Femur (tissue), 1 donor: ENCODE data around the gene CDSN.
"Not testable (repeated sequence)": the region's sequence is repeated elsewhere in the genome, so short reads cannot be mapped to it uniquely, and the experiment has no call there.

Source experiments
- DNase-seq: peaks from one replicate; pipeline ENCODE4 v3.0.0-alpha.2; 2017

Gene CDSN, protein sequence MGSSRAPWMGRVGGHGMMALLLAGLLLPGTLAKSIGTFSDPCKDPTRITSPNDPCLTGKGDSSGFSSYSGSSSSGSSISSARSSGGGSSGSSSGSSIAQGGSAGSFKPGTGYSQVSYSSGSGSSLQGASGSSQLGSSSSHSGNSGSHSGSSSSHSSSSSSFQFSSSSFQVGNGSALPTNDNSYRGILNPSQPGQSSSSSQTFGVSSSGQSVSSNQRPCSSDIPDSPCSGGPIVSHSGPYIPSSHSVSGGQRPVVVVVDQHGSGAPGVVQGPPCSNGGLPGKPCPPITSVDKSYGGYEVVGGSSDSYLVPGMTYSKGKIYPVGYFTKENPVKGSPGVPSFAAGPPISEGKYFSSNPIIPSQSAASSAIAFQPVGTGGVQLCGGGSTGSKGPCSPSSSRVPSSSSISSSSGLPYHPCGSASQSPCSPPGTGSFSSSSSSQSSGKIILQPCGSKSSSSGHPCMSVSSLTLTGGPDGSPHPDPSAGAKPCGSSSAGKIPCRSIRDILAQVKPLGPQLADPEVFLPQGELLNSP

DNA sequence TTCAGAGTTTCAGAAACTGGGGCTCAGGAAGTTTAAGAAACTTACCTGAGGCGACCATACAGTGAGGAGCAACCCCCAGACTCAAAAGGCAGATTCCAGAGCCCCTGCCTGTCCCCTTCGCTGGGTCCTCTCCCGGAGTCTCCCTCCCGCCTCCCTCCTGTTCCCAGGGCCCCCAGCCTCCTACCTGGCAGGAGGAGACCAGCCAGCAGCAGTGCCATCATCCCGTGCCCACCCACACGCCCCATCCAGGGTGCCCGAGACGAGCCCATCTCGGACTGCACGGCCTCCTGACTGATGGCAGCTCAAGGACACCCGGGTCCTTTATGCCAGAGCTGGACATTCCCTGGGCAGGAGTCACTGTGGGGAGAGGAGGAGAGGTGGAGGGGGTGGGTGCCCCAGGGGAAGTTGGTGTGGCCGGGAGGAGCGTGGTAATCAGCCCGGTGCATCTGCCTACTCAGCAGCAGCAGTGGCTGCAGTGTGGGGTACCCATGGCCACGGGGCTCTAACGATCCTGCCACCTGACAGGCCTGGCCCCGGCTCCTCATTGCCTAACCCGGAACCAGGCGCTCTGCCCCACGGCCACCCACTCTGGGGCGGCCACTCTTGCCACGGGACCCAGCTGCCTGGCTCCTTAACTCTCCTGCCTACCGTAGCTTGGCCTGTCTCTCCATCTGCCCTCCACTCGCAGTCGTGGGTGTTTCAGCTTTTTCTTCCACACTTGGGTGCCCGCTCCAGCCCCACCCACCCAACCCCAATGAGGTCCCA, at the start of gene CDSN:
CDSN (minus strand) TSS at position 296 of the 765 bp plus-strand sequence; CDS start at position 269, 27 bp downstream.
- no peak for DNase-seq

DNA sequence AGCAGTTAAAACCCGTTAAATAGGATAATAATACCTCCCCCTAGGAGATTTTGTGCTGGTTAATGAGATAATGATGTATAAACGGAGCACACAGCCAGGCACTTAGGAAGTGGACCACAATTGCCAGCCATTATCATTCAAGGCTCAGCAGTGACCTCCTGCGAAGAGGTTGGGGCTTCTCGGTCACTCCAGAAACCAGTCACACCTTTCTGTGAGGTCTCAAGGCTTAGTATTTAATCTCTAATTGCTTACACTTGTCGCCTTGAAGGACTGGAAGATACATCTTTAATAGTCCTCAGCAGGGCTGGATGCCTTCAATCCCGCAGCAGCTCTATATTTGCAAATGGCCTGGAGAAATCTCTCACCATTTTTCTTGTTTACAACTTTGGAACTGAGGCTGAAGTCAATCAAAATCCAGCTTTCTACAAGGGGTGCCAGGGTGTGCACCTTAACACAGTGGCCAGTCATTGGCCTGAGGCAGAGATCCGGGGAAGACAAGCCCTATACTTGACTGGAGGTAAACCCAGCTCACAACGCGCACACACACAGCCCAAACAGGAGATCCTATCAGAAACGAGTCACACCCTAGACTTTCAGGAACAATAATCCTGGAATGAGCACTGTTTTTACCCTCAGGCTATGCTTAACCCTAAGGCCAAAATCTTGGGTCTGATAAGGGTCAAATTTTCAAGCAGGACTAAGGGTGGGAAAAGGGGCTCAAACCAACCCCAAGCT, 49.0 kb upstream of the CDSN start:
- DNase-seq, result no peak

DNA sequence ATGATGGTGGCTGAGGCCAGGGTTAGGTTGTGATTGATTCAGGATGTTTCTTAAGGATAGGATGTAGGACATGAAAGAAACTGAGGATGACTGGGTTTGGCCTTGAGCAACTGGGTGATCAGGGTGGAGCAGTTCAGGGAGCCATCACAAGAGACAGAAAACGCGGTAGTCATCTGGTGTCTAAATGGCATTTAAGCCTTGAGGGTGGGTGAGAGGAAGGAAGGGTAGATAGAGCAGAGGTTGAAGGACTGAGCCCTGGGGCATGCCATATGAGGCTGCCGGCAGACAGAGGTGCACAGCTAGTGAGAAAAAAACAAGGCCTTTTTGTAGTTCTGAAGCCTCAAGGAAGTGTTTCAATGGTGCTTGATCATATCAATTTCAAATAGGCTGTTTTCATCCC, 48.4 kb upstream of the CDSN start:
- DNase-seq, result no peak

DNA sequence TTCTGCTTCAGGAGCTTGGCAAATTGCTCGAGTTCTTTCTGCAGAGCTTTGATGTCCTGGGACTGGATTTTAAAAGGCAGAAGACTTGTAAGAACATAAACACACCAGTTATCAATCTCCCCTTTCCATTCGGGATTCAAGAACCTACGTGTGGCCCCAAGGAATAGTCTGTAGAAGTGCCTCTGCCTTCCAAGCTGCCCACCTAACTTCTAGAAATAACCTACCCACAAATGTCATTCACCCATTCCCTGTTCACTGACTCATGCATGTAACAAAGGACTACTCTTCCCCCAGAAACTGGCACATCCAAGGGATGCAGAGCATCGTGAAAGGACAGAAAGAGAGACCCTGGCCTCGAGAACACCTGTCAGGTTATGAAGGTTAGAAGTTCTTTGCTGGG, 45.7 kb upstream of the CDSN start:
- no peak for DNase-seq

DNA sequence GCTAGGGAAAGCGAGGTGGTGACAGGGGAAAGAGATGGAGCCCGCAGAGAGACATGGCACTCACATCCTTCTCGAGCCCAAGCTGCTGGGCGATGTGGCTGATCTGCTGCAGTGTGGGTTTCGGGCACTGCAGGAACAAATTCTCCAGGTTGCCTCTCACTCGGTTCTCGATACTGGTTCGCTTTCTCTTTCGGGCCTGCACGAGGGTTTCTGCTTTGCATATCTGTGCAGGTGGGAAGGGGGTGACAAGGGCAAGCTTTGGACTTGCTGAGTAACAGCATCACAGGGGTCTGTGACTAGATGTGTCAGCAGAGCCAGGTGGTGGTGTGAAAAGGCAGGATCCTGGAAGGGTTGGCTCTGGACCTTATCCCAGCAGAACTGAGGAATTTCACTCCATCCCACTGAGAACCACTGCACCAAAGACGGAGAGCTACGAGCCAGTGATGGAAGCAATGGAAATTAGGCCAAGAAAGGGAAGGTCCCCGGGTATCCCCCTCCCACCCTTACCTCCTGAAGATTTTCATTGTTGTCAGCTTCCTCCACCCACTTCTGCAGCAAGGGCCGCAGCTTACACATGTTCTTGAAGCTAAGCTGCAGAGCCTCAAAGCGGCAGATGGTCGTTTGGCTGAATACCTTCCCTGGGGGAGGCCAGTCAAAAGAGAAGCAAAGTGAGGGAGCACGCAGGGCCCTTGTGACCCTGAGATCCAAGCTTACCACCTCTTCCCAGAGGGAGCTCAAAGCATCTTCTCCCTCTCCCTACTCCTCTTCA, 45.0 kb upstream of the CDSN start:
- not testable (repeated sequence) for DNase-seq

DNA sequence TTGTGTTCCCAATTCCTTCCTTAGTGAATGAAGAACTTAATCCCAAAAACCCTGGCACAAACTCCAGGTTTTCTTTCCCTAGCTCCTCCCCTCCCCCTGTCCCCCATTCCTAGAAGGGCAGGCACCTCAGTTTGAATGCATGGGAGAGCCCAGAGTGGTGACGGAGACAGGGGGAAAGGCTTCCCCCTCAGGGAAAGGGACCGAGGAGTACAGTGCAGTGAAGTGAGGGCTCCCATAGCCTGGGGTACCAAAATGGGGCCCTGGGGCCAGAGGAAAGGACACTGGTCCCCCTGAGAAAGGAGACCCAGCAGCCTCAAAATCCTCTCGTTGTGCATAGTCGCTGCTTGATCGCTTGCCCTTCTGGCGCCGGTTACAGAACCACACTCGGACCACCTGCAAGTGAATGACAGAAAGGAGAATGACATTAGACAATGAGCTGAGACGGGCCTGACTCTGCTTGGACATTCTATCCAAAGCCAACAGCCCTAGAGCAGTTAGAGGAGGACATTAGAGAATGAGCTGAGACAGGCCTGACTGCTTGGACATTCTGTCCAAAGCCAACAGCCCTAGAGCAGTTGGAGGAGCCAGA, 44.3 kb upstream of the CDSN start:
- not testable (repeated sequence) for DNase-seq

DNA sequence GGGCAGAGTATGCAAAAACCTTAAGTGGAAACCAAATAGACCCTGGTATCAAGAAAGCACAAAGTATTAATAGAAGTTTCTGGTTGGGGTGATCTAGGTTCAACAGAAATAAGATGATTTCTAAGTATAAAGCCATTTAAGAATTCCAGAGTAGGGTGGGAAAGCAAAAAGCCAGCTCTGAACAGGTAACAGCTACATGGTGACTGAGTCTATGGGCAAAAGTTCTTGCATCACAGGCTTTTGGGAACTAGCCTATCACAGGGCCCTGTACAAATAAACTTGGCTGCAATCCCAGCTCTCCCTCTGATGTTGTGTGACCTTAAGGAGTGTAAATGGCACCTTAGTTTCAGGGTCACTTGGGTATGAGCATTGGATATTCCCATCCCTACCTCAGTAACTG, 43.7 kb upstream of the CDSN start:
- DNase-seq, result no peak

DNA sequence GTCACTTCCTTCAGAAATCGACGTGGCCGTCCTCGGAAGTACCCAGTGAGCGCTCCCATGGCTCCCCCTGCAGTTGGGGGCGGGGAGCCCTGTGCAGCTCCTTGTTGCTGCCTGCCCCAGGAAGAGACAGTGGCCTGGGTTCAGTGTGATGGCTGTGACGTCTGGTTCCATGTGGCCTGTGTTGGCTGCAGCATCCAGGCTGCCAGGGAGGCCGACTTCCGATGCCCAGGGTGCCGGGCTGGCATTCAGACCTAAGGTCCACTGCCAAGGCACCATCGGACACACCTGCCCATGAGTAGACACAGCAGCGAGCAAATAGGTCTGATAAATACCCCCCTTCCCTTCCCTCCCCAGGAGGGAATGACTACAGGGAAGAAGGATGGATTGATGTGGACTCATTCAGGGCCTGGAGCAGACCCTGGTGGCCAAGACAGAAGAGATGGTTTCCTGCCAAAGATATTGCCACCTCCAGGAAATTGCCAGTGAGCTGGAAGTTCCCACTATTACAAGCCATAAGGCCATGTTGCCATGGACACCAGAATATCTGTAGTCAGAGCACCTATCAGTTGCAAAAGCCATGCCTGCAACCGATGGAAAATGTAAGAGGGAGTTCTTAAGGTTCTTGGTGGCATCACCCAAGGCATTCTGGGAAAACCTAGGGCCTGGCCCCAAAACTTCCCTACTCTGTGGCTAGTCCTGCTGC, 42.4 kb upstream of the CDSN start:
- DNase-seq, result no peak

DNA sequence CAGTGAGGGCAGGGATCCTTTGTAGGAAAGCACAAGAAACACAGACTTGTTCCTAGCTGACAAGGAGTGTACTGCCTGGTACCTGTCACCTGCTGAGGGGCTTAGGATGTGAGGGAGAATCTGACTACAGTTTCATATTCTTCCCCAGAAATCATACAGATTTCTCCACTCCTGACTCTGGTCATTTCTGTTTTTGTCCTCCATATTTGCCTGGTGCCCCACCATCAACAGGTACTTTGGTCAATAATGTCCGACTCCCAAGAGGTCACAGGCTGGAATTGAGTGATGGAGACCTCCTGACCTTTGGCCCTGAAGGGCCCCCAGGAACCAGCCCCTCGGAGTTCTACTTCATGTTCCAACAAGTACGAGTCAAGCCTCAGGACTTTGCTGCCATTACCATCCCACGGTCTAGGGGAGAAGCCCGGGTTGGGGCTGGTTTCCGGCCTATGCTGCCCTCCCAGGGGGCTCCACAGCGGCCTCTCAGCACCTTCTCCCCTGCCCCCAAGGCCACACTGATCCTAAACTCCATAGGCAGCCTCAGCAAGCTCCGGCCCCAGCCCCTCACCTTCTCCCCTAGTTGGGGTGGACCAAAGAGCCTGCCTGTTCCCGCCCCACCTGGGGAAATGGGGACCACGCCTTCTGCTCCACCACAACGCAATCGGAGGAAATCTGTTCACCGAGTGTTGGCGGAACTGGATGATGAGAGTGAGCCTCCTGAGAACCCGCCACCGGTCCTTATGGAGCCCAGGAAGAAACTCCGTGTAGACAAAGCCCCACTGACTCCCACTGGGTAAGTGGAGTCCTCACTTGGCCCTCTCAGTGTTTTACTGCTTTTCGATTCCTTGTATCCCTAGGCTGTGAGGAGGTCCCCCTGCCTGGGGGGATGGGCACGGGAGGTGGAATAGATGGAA, 41.2 kb upstream of the CDSN start:
- no peak for DNase-seq

DNA sequence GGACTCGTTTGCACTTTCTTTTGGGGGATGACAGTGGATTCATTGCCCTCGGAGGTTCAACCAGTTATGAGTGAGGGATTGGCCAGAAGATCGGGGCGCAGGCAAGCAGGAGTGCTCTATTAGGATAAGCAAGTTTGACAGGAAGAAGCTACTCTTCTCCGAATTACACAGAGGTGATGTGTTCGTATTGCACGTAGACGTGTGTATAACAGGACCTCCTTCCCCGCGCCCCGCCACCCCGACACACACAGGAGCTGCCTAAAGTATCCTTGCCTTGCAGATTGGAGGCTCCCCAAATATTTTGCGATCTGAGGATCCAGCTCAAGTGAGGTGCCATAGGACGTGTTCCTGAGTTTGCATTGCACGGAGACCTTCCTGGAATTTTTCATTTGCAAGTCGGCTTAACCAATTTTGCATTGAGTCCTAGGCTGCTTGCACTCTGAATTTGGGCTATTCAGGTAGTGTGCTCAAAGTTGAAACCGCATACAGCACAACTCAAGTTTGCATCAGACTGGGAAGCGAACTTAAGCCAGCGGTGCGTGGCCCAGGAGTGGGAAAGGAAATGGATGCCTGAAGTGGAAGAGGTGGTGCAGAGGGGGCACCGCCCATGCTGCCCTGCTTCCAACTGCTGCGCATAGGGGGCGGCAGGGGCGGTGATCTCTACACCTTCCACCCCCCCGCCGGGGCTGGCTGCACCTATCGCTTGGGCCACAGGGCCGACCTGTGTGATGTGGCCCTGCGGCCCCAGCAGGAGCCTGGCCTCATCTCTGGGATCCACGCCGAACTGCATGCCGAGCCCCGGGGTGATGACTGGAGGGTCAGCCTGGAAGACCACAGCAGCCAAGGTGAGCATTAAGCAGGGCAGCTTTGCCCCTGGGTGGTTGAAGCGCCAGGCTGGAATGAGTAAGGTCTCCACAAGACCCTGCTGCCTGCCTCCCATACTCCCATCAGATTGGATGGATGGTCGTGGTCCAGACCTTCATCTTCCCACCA, 38.9 kb upstream of the CDSN start:
- DNase-seq, result no peak

DNA sequence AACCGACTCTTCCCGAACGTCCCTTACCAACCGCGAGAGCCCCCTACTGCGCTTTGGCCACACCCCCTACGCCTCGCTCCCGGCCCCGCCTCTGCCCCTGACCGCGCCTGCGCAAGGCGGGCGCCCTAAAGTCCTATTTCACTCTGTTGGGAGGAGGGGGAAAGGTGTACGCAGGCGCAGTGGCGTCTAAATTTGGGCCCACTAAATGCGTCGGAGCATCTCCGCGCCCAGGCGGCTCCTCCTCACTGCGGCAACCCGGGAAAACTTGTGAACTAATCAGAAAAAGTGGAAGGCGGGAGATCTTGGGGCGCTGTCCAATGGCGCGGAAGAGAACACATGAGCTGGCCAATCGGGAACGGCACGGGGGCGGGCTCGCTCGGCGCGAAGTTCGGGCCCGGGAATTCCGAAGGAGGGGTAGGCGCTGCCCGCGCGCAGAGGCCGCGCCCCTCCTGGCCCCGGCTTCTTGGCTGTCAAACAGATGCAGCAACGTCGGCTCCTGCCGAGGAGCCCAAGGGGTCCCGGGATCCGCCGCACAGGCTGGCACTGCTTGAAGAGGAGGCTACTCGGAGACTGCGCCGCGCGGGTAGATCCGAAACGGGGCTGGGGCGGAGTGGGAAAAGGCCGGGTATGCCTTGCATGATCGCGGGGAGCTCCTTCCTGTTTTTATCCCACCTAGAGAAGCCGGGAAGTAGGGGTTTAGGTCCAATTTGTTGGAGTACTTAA, 38.1 kb upstream of the CDSN start, which contains the start of gene TCF19:
TCF19 (plus strand) TSS at position 450 of the 723 bp plus-strand sequence. CDS start 881 bp downstream, outside the sequence.
- DNase-seq, result peak; percentile 100

DNA sequence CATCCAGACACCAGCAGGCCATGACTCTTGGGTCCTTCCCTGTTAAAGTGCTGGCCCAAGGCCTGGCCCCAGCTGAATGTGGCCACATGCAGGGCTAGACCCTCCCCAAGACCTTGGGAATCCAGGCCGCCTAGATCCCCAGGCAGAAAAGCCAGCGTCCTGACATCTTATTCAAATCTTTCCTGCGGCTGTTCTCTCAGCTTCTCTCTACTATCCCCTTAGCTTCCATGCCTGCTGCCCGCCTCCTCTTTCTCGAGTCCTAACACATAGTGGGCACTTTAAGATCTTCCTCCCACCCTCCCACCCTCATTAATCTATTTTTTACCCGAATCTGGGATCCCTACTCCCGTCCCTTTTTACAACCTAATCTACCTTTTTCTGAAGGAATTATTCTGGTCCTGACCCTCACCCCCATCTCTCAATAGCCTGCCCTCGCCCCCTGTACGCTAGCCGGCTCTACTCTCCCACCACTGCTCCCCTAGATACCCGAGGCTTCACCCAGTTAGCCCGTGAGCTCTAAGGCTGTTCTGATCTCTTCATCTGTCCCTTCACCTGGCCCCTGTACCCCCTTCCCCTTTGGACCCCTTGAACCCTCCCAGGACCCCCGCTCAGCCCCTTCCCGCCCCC, 37.4 kb upstream of the CDSN start, which contains the start of gene CCHCR1:
CCHCR1 (minus strand) TSS at position 290 of the 627 bp plus-strand sequence; CDS start at position 88, 202 bp downstream.
- DNase-seq, result no peak

DNA sequence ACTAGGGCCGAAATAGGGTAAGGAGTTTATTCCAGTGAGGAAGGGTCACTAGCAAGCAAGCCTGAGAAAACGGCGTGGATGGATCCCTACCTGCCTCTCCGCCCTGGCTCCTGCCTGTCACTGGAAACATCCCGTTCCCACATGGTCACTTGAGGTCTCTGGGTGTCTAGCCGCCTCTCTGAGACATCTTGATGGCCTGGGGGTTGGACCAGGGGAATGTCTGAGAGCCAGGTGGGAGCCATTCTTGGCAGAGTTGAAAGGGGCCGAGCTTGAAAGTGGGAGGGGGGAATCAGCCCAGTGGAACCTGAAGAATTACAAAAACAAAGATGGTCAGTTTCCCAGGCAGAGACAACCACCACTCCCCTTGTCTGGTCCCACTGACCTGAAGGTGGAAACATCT, 36.4 kb upstream of the CDSN start:
- no peak for DNase-seq

DNA sequence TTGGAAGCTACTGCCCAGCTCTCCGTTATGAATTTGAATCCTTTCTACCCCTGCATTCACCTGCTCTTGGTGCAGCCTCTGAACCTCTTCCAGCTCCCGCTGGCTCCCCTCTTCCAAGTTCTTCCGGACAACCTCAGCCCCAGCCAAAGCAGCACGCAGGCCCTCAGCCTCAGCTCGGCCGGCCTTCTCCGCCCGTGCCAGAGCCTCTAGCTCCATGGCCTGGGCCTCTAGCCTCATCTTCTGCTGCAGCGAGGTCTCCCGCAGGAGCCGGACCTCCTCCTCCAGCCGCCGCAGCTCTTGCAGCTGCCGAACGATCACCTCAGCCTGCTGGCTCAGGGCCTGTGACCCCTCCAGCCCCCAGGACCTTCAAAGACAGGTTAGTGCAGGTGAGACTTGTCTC, 34.2 kb upstream of the CDSN start:
- DNase-seq, result no peak

DNA sequence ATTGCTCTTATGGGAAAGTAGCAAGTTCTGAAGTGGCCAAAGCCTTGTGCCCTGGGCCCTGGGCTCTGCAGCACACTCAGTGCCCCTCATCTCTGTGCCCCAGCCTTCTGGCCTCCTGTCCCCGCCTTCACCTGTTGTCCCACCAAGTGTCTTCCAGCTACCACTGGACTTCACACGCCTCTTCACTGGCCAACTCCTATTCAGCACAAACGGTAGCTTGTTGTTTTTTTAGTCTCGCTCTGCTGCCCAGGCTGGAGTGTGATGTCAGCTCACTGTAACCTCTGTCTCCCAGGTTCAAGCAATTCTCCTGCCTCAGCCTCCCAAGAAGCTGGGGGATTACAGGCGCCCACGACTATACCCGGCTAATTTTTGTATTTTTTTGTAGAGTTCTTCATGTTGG, 32.5 kb upstream of the CDSN start:
- DNase-seq, result no peak

DNA sequence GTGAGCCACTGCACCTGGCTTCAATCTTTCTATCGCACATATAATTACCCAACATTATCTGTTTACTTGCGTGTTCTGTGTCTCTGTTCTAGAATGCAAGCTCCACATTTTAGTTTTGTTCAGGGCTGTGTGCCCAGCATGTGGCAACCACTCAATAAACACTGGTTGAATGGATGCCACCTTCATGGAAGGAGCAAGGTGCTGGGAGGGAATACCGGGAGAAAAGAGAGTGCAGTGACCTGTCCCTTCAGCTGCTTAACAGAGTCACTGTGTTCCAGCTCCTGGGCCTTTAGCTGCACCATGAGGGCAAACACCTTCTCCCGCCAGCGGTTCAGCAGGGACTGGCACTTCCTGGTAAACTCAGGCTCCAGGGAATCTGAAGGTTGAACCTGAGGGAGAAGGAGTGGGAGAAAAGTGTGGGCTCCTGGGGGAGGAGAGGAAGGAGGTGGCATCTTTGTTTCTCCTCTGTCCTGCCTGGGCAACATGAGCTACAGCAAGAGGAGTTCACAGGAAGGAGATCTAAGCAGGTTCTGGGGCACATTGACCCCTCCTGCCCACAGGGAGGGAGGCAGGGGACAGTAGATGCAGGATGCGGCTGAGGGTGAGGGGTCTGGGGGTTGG, 29.7 kb upstream of the CDSN start:
- no peak for DNase-seq

DNA sequence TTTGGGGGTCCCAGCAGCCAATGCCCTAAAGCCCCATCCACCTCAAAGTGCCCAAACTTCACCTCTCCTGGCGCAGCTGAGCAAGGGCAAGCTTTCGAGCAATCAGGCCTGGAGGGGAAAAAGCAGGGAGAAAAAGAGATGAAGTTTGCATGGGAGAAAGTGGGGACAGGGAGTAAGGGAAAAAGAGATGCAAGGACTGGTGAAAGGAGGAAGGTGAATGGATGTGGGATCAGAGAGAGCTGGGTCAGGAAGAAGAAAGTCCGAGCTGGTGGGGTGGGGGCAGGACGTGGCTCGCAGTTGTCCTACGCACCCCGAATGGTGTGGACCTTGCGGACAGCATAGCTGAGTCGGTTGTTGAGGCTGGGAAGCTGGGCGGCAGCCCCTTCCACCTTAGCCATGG, 25.1 kb upstream of the CDSN start:
- DNase-seq, result no peak
